Measurements from ENCODE around the gene RAB4B.

RAB4B gene

GRCh38 chr19:40805258-40805868 is 27.3 kb downstream of the RAB4B start:
- Histone ChIP-seq H4K20me1 (ENCODE audit: insufficient read depth, low read length, poor library complexity, severe bottlenecking) (peaks cover 80% of the 10 kb centered on the region), H3K79me2 (ENCODE audit: insufficient read depth, low read length) (peaks cover 83% of the 10 kb centered on the region), H3K4me2 (ENCODE audit: low read depth, low read length, poor library complexity, severe bottlenecking) (peak overlapping the region; percentile 87)

GRCh38 chr19:40806423-40807146 is 28.5 kb downstream of the RAB4B start:
- H3K36me3 ChIP-seq (ENCODE audit: insufficient read depth, low read length), result peaks cover 18% of the 10 kb centered on the region; the same call in 1 of the 2 replicates
- H3K4me3 ChIP-seq (ENCODE audit: low read length, poor library complexity, severe bottlenecking), result peak overlapping the region; percentile 21
- no peaks in the 10 kb centered on the region for H3F3A ChIP-seq (ENCODE audit: low read depth)
- peaks cover 71% of the 10 kb centered on the region for H3K79me2 ChIP-seq (ENCODE audit: insufficient read depth, low read length)
- H4K20me1 ChIP-seq (ENCODE audit: insufficient read depth, low read length, poor library complexity, severe bottlenecking), result peaks cover 68% of the 10 kb centered on the region
- peak overlapping the region; percentile 87 for H3K4me2 ChIP-seq (ENCODE audit: low read depth, low read length, poor library complexity, severe bottlenecking)
- no peak overlapping the region for H2AFZ ChIP-seq (ENCODE audit: low read length)
- H3K9ac ChIP-seq (ENCODE audit: low read depth, low read length, poor library complexity, severe bottlenecking), result no peak overlapping the region
- no peaks in the 10 kb centered on the region for H3K9me3 ChIP-seq (ENCODE audit: insufficient read depth, low read depth, low read length)
- H3K27me3 ChIP-seq (ENCODE audit: insufficient read depth, low read length, poor library complexity, severe bottlenecking), result no peaks in the 10 kb centered on the region
- no peaks in the 10 kb centered on the region for H3K9me2 ChIP-seq (replicated peaks; ENCODE audit: low read depth, low read length)
- TF ChIP-seq EZH2phosphoT487 (IDR thresholded peaks at IDR 0.05; ENCODE audit: borderline replicate concordance) (no peak), CTCF (conservative IDR thresholded peaks at IDR 0.05; ENCODE audit: low read length) (peak; percentile 84)
- H3K4me1 ChIP-seq (ENCODE audit: insufficient read depth, low read length, poor library complexity, severe bottlenecking), result peaks cover 48% of the 10 kb centered on the region

More at GRCh38 chr19:40805258-40805868, 27.3 kb downstream of the RAB4B start:
- H3K9me3 ChIP-seq (ENCODE audit: insufficient read depth, low read depth, low read length), result no peaks in the 10 kb centered on the region
- H3K9ac ChIP-seq (ENCODE audit: low read depth, low read length, poor library complexity, severe bottlenecking), result peak overlapping the region; percentile 94
- peak overlapping the region; percentile 96 for H3K4me3 ChIP-seq (ENCODE audit: low read length, poor library complexity, severe bottlenecking)
- no peaks in the 10 kb centered on the region for H3K27me3 ChIP-seq (ENCODE audit: insufficient read depth, low read length, poor library complexity, severe bottlenecking)
- H3K36me3 ChIP-seq (ENCODE audit: insufficient read depth, low read length), result peaks cover 18% of the 10 kb centered on the region; the same call in 1 of the 2 replicates
- no peak for TF ChIP-seq EZH2phosphoT487 (IDR thresholded peaks at IDR 0.05; ENCODE audit: borderline replicate concordance)
- no peak for TF ChIP-seq CTCF (conservative IDR thresholded peaks at IDR 0.05; ENCODE audit: low read length)
- no peak overlapping the region for H2AFZ ChIP-seq (ENCODE audit: low read length)
- no peaks in the 10 kb centered on the region for H3K9me2 ChIP-seq (replicated peaks; ENCODE audit: low read depth, low read length)
- no peaks in the 10 kb centered on the region for H3F3A ChIP-seq (ENCODE audit: low read depth)
- peaks cover 59% of the 10 kb centered on the region for H3K4me1 ChIP-seq (ENCODE audit: insufficient read depth, low read length, poor library complexity, severe bottlenecking)

GRCh38 chr19:40807147-40808020 is 29.3 kb downstream of the RAB4B start:
- Histone ChIP-seq H3K79me2 (ENCODE audit: insufficient read depth, low read length) (peaks cover 63% of the 10 kb centered on the region), H3K36me3 (ENCODE audit: insufficient read depth, low read length) (peaks cover 18% of the 10 kb centered on the region; the same call in 1 of the 2 replicates), H4K20me1 (ENCODE audit: insufficient read depth, low read length, poor library complexity, severe bottlenecking) (peaks cover 60% of the 10 kb centered on the region), H3K27me3 (ENCODE audit: insufficient read depth, low read length, poor library complexity, severe bottlenecking) (no peaks in the 10 kb centered on the region), H3K9ac (ENCODE audit: low read depth, low read length, poor library complexity, severe bottlenecking) (no peak overlapping the region), H3K9me2 (replicated peaks; ENCODE audit: low read depth, low read length) (no peaks in the 10 kb centered on the region), H3K4me3 (ENCODE audit: low read length, poor library complexity, severe bottlenecking) (peak overlapping the region; percentile 21), H3K9me3 (ENCODE audit: insufficient read depth, low read depth, low read length) (no peaks in the 10 kb centered on the region), H2AFZ (ENCODE audit: low read length) (no peak overlapping the region), H3F3A (ENCODE audit: low read depth) (no peaks in the 10 kb centered on the region), H3K4me2 (ENCODE audit: low read depth, low read length, poor library complexity, severe bottlenecking) (peak overlapping the region; percentile 87), H3K4me1 (ENCODE audit: insufficient read depth, low read length, poor library complexity, severe bottlenecking) (peaks cover 41% of the 10 kb centered on the region)
- TF ChIP-seq EZH2phosphoT487 (IDR thresholded peaks at IDR 0.05; ENCODE audit: borderline replicate concordance), result no peak
- peak; percentile 43 for TF ChIP-seq CTCF (conservative IDR thresholded peaks at IDR 0.05; ENCODE audit: low read length)

All from Loucy (cell line).